Stomach (tissue), 4 donors: ENCODE data around the gene IWS1.

ENCODE experiments used
- POLR2AphosphoS5 ChIP-seq, 3 donors: sonication (generic); formaldehyde crosslinking; IDR thresholded peaks; one replicate each; pipeline ENCODE4 v1.6.1; 2016; ENCODE audit warnings: antibody characterized with exemption in 3 of 3
- TF ChIP-seq, protein P1 (sequence below), 7 experiments: fragments of 450-650 bp in 4 of 7; fragments of 200-600 bp in 3 of 7; sonication (generic) in 3 of 7; IDR thresholded peaks; one replicate each; pipeline ENCODE4 v1.5.1; 2016 to 2019; ENCODE audit warnings: antibody characterized with exemption in 7 of 7, control low read depth in 2 of 7, mild to moderate bottlenecking in 1 of 7

DNA sequence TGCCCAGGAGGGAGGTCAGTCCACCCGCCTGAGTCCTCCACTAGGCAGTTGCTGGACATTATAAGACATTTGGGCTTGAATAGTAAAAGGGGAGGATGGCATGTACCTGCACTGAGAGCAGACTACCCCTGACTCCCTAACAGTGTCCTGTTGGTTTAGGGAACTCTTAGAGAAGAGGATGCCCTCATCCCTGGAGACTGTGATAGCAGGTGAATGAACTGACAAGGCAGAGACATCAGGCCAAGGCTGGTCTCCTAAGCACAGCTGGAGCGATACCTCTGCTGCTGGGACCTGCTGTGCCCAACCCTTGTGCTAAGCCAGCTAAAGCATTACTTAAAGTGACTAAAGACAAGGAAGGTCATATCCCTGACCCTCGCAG, 73.3 kb downstream of the IWS1 start:
- TF ChIP-seq, protein P1, sequence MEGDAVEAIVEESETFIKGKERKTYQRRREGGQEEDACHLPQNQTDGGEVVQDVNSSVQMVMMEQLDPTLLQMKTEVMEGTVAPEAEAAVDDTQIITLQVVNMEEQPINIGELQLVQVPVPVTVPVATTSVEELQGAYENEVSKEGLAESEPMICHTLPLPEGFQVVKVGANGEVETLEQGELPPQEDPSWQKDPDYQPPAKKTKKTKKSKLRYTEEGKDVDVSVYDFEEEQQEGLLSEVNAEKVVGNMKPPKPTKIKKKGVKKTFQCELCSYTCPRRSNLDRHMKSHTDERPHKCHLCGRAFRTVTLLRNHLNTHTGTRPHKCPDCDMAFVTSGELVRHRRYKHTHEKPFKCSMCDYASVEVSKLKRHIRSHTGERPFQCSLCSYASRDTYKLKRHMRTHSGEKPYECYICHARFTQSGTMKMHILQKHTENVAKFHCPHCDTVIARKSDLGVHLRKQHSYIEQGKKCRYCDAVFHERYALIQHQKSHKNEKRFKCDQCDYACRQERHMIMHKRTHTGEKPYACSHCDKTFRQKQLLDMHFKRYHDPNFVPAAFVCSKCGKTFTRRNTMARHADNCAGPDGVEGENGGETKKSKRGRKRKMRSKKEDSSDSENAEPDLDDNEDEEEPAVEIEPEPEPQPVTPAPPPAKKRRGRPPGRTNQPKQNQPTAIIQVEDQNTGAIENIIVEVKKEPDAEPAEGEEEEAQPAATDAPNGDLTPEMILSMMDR (IDR thresholded peaks at IDR 0.05), result no peak
- no peak for TF ChIP-seq POLR2AphosphoS5 (IDR thresholded peaks at IDR 0.05)
